HG02759 (cell line): ENCODE data around the gene PSMC5.
"Not testable (repeated sequence)": the region's sequence is repeated elsewhere in the genome, so short reads cannot be mapped to it uniquely, and the experiment has no call there.

Source experiments
- ATAC-seq: cut with Tn5 transposase; IDR thresholded peaks from one replicate; pipeline ENCODE4 v1.9.1; 2021; ENCODE audit warnings: mild to moderate bottlenecking, moderate library complexity; ENCODE audit not compliant: unreplicated experiment

Gene PSMC5

DNA sequence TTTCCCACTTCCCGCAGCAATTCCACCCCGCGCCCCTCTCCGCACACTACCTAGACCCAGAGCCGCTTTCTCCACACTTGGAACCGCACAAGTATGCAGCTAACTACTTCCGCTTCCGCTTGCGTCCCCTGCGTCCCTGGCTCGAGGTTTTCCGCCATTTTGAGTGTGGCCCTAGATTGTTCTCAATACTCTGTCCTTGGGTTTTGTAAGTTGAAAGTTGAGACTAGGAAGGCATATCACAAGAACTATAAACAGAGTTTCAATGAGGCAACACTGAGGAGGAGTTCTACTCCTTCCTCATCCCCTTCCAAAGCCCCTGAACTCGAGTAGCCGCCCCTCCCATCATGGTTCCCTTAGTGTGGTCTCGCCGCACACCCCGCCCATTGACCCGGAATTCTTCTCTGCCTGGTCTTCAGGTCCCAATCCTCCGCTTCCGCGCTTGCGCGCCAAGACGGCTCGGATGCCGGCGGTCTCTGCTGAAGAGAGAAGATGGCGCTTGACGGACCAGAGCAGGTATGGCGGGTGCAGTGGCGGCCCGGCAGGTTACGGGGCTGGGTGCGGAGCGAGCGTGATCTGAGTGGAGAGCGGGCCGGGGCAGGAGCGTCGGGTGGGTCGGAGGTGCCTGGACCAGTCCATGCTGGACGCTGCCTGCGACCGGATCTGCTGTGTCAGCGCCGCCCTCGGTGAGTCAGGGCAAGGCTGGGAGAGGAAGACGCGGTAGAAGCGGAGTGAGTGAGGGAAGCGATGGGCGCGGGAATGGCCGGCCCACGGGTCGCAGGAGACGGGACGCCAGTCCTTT, at the start of gene PSMC5, which contains the start of gene FTSJ3:
PSMC5 (plus strand) TSS at position 430 of the 799 bp plus-strand sequence; CDS start at position 490, 60 bp downstream.
FTSJ3 (minus strand) TSS at position 662 of the 799 bp plus-strand sequence. CDS start 761 bp downstream, outside the sequence.
- ATAC-seq, result peak; percentile 91

DNA sequence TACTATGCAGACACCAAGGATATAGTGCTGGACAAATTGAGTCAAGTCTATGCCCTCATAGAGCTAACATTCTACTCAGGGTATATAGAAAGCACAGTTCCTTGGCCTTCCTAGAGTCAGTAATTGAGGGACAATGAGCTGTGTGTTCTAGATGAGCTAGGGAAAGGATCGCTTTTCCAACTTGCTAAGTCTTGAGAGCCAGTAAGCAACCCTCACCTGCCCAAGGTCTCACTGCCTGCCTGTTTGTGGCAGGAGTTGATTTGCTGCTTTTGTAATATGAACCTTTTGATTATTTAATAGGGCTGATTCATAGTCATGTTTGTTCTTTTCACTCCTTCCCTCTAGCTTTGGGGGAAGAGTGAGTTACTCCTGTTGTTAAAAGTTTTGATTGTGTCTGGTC, 46.7 kb upstream of the PSMC5 start:
- no peak for ATAC-seq

DNA sequence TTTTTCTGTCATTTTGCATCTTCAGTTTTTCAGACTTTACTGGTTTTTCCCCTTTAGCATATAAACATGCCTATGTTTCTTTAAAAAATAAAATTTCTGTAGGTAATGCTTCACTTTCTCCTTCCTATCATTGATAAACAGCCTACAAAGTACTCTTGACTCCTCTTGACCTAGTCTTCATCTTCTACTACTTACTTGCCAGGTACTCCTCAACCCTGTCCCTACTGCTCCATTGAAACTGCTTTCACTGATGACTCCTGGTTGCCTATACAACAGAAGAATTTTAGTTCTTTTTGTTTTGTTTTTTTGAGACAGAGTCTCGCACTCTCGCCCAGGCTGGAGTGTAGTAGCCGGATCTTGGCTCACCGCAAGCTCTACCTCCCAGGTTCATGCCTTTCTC, 46.3 kb upstream of the PSMC5 start:
- no peak for ATAC-seq

DNA sequence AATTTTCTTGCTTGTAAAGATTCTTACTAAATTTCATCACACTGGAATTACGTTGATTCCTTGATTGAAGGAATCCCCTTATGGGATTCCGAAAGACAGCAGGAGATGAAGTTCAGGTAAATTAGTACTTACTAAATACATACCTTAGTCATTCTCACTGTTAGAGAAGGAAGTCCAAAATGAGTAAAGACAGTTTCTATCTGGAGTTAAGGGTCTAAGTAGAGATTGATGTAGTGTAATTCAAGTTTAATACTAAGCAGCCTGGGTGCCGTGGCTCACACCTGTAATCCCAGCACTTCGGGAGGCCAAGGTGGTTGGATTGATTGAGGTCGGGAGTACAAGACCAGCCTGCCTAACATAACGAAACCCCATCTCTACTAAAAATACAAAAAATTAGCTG, 43.7 kb upstream of the PSMC5 start:
- no peak for ATAC-seq

DNA sequence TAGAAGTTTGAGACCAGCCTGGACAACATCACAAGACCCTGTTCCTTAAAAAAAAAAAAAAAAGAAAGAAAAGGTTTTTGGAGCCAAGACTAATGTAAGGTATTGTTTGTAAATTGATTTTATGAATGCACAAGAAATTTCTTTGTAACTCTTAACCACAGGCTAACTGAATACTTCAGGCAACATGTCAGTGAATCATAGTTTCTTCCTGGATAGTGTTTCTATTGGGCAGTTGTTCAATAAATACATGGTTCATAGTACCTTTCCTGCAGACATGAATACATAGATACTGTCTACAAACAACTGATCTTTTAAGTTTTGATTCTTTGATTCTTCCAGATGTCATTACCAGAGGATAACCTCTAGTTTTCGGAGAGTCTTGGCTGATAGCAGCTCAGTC, 41.7 kb upstream of the PSMC5 start:
- ATAC-seq, result no peak

DNA sequence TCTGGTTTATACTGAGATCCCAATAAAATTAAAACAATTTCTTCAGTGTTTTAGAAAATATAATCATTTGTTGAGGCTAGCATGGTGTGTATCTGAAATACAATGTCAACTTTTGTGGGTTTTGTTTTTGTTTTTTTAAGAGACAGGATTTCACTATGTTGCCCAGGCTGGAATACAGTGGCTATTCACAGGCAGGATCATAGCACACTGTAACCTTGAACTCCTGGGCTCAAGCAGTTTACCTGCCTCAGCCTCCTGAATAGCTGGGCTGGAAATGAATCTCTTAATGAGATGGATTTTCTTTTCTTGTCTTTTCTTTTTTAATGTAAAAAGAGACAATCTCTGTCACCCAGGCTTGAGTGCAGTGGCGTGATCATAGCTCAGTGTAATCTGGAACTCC, 41.1 kb upstream of the PSMC5 start:
- ATAC-seq, result no peak

DNA sequence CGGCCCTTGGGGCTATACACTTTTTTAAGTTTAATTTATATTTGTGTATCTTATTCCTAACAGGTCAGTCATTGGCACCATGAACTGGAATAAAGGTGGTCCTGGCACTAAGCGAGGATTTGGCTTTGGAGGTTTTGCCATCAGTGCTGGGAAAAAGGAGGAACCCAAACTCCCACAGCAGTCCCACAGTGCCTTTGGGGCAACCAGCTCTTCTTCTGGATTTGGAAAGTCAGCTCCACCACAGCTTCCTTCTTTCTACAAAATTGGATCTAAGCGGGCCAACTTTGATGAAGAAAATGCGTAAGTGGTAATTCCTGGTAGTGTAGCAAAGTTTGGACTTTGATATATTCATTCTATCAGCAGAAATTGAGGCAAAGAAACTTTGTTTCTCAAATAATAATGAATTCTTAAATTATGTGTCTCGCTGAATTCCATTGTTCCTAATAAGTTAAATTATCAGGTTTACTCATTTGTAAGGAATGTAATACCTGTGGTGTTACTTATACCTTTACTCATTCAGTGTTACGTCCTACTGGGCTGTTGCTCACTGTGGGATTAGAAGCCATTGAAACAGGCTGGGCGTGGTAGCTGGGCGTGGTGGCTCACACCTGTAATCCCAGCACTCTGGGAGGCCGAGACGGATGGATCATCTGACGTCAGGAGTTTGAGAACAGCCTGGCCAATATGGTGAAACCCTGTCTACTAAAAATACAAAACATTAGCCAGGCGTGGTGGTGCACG, 40.1 kb upstream of the PSMC5 start:
- no peak for ATAC-seq

DNA sequence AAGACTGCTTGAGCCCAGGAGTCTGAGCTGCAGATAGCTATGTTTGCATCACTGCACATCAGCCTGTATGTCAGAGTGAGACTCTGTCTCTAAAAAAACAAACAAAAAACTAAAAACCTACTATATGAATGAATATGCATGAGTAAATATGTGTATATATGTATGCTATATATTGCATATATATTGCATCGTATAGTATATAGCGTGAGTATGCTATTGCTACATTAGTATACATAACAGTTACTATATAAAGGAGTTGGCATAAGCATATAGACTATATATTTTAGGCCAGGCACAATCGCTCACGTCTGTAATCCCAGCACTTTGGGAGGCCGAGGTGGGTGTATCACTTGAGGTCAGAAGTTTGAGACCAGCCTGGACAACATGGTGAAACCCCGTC, 37.2 kb upstream of the PSMC5 start:
- no peak for ATAC-seq

DNA sequence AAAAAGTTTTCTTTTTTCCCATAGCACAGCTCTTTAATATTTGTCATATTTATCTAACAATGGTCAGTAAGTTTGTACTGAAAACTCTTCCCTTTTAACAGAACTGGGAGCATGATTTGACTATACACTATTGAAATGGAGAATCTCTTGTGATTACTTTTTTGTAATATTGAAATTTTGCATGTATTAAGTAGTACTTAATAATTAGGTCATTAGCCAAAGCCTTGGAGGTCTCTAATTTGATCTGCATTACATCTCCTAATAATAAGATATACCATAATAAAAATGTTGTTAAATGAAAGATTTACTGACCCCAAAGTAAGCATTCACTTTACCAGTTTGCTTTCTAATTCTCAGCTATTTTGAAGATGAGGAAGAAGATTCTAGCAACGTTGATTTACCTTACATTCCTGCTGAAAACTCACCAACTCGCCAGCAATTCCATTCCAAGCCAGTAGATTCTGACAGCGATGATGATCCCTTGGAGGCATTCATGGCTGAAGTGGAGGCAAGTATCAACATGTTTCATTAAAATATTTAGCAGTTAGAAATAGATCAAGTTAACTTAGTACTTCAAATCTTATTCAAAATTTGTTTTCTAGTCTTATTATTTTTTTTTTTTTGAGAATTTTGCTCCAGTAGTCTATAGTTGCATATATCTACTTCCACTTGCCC, 35.0 kb upstream of the PSMC5 start:
- no peak for ATAC-seq

DNA sequence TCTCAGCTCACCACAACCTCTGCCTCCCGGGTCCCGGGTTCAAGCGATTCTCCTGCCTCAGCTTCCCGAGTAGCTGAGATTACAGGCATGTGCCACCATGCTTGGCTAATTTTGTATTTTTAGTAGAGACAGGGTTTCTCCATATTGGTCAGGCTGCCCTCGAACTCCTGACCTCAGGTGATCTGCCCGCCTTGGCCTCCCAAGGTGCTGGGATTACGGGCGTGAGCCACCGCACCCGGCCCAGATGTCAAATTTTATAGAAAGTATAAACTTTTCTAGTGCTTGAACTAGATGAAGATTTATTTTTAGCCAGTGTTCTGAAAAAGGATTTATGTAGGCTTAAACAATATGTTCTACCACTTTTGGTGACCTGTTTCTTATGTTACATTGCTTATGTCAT, 30.9 kb upstream of the PSMC5 start:
- ATAC-seq, result not testable (repeated sequence)

DNA sequence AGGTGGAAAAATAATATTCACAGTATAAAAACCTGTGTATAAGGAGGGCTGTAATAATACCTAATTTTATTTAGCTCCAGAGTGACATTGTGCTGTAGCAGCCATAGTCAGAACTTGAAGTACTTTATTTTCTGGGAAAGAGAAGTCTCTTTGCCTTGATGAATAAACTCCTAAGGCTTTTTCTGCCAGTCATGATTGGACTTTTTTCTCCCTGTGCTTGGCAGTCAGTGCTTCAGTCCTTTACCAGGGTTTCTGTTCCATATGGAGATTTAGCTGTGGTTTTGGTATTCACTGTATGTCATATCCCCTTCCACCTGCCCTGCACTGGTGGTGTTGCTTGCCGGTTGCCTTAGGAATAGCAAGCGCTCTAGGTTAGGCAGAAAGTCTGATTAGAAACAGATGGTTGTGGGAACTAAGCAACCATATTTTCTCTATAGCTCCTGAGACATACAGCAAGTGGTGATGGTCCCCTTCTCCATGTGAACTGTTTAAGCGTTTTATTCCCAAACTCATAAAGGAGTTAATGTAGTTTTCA, 28.6 kb upstream of the PSMC5 start:
- no peak for ATAC-seq

DNA sequence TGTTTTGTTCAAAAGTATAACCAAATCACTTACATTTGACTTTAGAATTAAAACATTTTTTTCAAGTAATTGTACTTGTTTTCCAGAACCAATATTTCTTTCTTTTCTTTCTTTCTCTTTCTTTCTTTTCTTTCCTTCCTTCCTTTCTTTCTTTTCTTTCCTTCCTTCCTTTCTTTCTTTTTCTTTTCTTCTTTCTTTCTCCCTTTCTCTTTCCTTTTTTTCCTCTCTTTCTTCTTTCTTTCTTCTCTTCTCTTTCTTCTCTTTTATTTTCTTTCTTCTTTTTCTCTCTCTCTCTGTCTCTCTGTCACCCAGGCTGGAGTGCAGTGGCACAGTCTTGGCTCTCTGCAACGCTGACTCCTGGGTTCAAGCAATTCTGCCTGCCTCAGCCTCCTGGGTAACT, 26.4 kb upstream of the PSMC5 start:
- no peak for ATAC-seq

DNA sequence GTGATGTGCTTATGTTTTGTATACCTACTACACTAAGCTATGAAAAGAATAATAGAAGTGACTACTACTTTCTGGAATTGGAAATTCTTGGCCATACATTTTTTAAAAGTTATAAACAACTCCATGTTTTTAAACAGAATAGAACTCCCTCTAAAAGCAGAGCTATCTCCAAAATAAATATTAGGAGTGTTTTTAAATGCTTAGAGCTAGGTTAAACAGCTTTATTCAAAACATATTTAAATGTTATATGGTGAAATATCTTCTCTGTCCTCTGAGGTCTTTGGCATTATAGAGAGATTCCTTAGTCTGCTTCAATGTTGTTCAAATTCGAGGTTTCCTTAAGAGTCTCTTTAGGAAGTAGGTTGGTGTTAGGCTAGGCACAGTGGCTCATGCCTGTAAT, 22.9 kb upstream of the PSMC5 start:
- no peak for ATAC-seq

DNA sequence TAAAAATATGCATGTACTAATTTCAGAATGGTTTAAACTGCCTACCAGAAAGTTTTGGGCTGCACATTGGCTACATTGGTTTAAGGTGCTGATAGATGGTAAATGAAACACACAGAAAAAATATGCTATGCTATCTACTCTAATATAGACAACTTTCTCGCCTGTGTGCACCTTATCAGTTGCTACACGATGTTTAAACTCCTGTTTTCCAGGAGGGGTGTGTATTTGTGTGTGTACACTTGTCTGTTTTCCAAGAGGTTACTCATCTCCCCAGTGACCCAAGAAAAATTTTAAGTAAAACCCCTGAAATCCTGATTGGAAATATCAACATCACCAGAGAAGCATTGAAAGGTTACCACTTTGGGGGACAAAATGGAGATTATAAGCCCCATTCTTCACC, 21.6 kb upstream of the PSMC5 start:
- no peak for ATAC-seq

DNA sequence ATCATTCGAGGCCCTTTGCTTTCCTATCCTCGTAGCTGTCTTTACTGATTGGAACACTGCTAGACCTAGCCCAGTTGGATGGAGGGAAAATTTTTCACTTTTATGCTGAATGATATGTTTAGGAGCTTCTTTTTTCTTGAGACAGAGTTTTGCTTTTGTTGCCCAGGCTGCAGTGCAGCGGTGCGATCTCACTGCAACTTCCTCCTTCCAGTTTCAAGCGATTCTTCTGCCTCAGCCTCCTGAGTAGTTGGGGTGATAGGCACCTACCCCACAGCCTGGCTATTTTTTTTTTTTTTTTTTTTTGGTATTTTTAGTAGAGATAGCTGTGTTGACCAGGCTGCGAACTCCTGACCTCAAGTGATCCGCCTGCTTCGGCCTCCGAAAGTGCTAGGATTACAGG, 17.3 kb upstream of the PSMC5 start:
- ATAC-seq, result no peak

DNA sequence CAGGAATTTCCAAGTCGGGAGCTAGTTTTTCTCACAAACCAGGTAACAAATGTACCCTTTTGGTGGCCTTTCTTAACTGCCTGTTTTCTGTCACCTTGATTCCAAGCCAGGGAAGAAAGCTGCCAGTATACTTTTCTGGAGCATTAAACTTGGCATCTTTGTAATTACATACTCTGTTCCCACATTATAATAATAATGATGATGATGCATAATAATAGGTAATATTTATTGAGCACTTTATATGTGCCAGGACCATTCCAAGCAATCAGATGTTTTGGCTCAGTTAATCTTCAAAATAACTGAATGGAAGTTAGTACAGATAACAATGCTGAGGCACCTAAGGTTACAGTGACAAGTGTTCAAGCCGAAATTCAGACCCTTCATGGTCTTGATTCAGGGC, 11.1 kb upstream of the PSMC5 start:
- ATAC-seq, result no peak

DNA sequence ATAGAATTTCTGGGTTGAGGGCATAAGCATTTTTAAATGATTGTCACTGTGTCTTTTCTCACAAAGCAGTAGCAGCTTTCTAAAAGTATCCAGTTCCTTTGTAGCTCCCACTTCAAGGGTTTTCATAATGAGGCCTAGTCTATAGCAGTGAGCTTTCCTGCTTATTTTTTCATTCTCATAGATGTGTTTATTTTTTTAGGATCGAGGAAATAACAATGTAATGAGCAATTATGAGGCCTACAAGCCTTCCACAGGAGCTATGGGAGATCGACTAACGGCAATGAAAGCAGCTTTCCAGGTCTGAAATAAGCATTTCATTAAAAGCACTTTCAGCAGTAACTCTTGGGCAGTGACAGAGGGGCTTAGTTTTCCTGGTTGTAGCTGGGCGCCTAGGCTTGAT, 10.6 kb upstream of the PSMC5 start:
- no peak for ATAC-seq

DNA sequence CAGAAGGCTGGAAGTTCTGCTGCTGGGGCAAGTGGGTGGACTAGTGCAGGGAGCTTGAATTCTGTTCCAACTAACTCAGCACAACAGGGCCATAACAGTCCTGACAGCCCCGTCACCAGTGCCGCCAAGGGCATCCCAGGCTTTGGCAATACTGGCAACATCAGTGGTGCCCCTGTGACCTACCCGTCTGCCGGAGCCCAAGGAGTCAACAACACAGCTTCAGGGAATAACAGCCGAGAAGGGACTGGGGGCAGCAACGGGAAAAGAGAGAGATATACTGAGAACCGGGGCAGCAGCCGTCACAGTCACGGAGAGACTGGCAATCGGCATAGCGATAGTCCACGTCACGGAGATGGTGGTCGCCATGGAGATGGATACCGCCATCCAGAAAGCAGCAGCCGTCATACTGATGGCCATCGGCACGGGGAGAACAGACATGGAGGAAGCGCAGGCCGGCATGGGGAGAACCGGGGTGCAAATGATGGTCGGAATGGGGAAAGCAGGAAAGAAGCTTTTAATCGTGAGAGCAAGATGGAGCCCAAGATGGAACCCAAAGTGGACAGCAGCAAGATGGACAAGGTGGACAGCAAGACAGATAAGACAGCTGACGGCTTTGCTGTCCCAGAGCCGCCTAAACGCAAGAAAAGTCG, 9.4 kb upstream of the PSMC5 start:
- ATAC-seq, result no peak

DNA sequence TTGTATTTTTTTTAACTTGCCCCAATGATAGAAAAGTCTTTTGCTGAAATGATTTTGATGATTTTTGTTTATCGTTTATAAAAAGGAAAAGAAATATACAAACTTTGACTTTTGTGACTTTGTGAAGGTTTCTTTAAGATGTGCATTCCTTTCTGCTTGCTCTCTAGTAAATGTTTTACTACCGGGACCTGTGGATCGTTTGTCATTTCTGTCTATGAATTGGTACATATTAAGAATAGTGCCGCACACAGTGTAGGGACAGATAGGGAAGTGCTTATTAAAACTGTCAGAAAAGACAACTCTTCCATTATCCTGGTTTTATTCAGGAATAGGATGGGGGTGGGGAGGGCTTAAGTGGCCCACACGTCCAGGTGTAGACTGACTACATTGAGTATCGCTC, 8.1 kb upstream of the PSMC5 start:
- ATAC-seq, result no peak

DNA sequence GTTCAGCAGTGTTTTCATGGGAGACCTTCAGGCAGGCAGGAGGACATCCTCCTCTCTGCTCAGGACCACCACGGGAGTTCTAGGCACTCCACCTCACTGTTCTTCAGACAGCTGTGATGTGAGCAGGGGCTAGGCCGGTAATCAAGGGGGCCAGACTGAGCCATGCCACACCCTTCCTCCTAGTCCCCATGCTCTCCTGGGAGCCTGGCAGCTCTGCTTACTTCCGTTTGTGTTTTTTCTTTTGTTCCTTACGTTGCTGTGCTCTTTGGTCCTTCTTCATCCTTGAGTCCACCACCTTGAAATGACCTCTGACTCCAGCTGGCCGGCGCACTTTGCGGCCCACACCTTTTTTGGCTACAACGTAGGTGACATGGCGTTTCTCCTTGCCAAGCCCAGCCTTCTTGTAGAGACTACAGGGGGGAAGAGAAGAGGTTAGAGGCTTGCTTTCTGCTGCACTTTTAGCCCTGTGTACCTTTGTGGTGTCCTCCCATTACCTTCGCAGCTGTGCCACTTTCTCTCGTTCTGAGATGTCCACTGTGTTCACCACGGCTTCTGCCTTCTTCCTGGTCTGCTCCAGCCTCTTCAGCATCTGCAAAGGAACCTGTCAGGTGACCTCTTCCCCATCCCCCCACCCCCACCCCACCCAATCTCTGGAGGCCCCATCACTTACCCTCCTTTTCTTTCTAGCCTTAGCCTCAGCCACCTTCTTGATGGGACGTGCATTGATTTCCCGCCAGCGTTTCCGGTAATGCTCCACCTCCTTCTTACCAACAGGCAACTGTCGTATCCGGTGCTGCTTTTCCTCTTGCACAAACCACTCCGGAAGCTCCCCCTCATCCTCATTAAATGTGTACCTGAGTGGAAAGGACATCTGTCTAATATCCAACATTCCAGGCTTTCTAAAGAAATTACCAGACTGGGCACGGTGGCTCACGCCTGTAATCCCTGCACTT, 7.4 kb upstream of the PSMC5 start:
- ATAC-seq, result no peak
